RKO (cell line): ENCODE results near the gene RFWD3.

Source experiments
- DNase-seq: peaks from one replicate; pipeline ENCODE4 v3.0.0-alpha.2; 2016; ENCODE audit warnings: low spot score

Gene RFWD3

GRCh38 chr16:74617206-74617788 is 49.4 kb downstream of the RFWD3 start:
- DNase-seq, result no peak

GRCh38 chr16:74611721-74612120 is 55.0 kb downstream of the RFWD3 start:
- DNase-seq, result no peak

- DNase-seq, result no peak
These were observed 57.7 kb downstream of the RFWD3 start for GRCh38 chr16:74608944-74609343.

GRCh38 chr16:74608381-74608780 is 58.3 kb downstream of the RFWD3 start:
- no peak for DNase-seq

GRCh38 chr16:74607962-74608356 is 58.7 kb downstream of the RFWD3 start:
- DNase-seq, result no peak

- no peak for DNase-seq
These were observed 59.2 kb downstream of the RFWD3 start for GRCh38 chr16:74607310-74607961.

- DNase-seq, result peak; percentile 89
These were observed 60.0 kb downstream of the RFWD3 start, which contains the start of gene GLG1 for GRCh38 chr16:74606521-74607309. Gene GLG1 (minus strand): TSS chr16:74607114. CDS start chr16:74607094, 20 bp downstream.

- peak; percentile 38 for DNase-seq
These were observed 60.7 kb downstream of the RFWD3 start for GRCh38 chr16:74605746-74606520.

GRCh38 chr16:74605332-74605731 is 61.3 kb downstream of the RFWD3 start:
- no peak for DNase-seq

GRCh38 chr16:74603848-74604247 is 62.8 kb downstream of the RFWD3 start:
- no peak for DNase-seq

- no peak for DNase-seq
These were observed 65.4 kb downstream of the RFWD3 start for GRCh38 chr16:74601126-74601871.

GRCh38 chr16:74596586-74596985 is 70.1 kb downstream of the RFWD3 start:
- no peak for DNase-seq

- no peak for DNase-seq
These were observed 73.8 kb downstream of the RFWD3 start for GRCh38 chr16:74592847-74593246.

GRCh38 chr16:74591876-74592650 is 74.6 kb downstream of the RFWD3 start:
- DNase-seq, result no peak

GRCh38 chr16:74586948-74587347 is 79.7 kb downstream of the RFWD3 start:
- DNase-seq, result no peak

GRCh38 chr16:74585846-74586443 is 80.7 kb downstream of the RFWD3 start:
- DNase-seq, result no peak

- no peak for DNase-seq
These were observed 82.6 kb downstream of the RFWD3 start for GRCh38 chr16:74583926-74584666.

GRCh38 chr16:74582970-74583369 is 83.7 kb downstream of the RFWD3 start:
- DNase-seq, result no peak

GRCh38 chr16:74580833-74581232 is 85.8 kb downstream of the RFWD3 start:
- DNase-seq, result no peak

GRCh38 chr16:74578838-74579237 is 87.8 kb downstream of the RFWD3 start:
- no peak for DNase-seq
